Gastroesophageal sphincter (tissue), 2 donors: ENCODE measurements around the gene NMS.

Experiments
- POLR2A ChIP-seq, 2 donors: fragments of 450-650 bp; IDR thresholded peaks; one replicate each; pipeline ENCODE4 v1.6.1; 2017; ENCODE audit warnings: antibody characterized with exemption in 2 of 2, mild to moderate bottlenecking in 2 of 2, moderate library complexity in 1 of 2
- POLR2AphosphoS5 ChIP-seq: sonication (generic); formaldehyde crosslinking; IDR thresholded peaks from one replicate; pipeline ENCODE4 v1.6.1; 2017; ENCODE audit warnings: antibody characterized with exemption

GRCh38 chr2:100446696-100447095 is 23.6 kb upstream of the NMS start:
- TF ChIP-seq POLR2A (IDR thresholded peaks at IDR 0.05) = no peak
- TF ChIP-seq POLR2AphosphoS5 = no peak
